ENCODE results near the gene FAM168A. TPM values are rescaled to one million over a fixed set of nuclear protein-coding genes. Genes with fewer than 3 reads are reported as not detected.

FAM168A gene
- total RNA-seq, 3 donors from 2014 or later (not counting 1 experiment from before 2014, with no cell fraction given), result 27.4 to 39.8 (median 30.4) TPM

DNA sequence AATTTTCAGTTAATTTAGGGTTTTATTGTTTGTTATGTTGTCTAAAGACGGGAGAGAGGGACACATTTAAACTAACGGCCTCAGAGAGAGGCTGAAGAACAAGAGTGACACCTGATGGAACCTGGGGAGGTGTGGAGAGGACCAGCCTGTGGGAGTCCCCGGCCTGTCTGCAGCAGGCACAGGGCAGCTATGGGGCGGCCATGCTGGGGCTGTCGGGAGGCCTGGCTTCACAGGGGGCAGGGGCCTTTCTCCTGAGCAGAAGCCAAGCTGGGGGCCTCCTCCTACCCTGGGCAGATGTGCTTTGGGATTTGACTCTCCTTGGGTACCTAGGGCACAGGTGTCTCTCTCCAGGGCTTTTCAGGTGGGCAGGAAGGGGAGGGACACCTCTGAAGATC lies 199.8 kb downstream of the FAM168A start:
- Histone ChIP-seq H3K27me3 (ENCODE audit: control insufficient read depth, insufficient read depth, low read length) (no peaks in the 10 kb centered on the region), H3K27ac (ENCODE audit: low read length) (no peak overlapping the region), H3K4me1 (ENCODE audit: control insufficient read depth, insufficient read depth, low read length) (no peaks in the 10 kb centered on the region), H3K9me3 (ENCODE audit: control insufficient read depth, insufficient read depth, low read length) (no peaks in the 10 kb centered on the region), H3K36me3 (ENCODE audit: control insufficient read depth, insufficient read depth, low read length) (peaks cover 16% of the 10 kb centered on the region), H3K4me3 (ENCODE audit: low read length) (no peak overlapping the region)
- TF ChIP-seq, protein P1, sequence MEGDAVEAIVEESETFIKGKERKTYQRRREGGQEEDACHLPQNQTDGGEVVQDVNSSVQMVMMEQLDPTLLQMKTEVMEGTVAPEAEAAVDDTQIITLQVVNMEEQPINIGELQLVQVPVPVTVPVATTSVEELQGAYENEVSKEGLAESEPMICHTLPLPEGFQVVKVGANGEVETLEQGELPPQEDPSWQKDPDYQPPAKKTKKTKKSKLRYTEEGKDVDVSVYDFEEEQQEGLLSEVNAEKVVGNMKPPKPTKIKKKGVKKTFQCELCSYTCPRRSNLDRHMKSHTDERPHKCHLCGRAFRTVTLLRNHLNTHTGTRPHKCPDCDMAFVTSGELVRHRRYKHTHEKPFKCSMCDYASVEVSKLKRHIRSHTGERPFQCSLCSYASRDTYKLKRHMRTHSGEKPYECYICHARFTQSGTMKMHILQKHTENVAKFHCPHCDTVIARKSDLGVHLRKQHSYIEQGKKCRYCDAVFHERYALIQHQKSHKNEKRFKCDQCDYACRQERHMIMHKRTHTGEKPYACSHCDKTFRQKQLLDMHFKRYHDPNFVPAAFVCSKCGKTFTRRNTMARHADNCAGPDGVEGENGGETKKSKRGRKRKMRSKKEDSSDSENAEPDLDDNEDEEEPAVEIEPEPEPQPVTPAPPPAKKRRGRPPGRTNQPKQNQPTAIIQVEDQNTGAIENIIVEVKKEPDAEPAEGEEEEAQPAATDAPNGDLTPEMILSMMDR (IDR thresholded peaks at IDR 0.05), result no peak
- Mint-ChIP-seq H3K27ac (peak overlapping the region; percentile 81), H3K4me1 (peaks cover 0 to 20% of the 10 kb centered on the region in 2 donors), H3K36me3 (no peaks in the 10 kb centered on the region), H3K4me3 (peak overlapping the region; percentile 53), H3K9me3 (no peaks in the 10 kb centered on the region), H3K27me3 (ENCODE audit: low read depth in 2 of 2) (no peaks in the 10 kb centered on the region)
- intact Hi-C loops (cut with micrococcal nuclease), result no loop called here
- DNase-seq (no peak), ATAC-seq (peak in 2 of 3 donors; percentile 2 to 8)
- 92% methylated on average over 5 of the region's 5 CpGs for WGBS (ENCODE audit: insufficient coverage)

DNA sequence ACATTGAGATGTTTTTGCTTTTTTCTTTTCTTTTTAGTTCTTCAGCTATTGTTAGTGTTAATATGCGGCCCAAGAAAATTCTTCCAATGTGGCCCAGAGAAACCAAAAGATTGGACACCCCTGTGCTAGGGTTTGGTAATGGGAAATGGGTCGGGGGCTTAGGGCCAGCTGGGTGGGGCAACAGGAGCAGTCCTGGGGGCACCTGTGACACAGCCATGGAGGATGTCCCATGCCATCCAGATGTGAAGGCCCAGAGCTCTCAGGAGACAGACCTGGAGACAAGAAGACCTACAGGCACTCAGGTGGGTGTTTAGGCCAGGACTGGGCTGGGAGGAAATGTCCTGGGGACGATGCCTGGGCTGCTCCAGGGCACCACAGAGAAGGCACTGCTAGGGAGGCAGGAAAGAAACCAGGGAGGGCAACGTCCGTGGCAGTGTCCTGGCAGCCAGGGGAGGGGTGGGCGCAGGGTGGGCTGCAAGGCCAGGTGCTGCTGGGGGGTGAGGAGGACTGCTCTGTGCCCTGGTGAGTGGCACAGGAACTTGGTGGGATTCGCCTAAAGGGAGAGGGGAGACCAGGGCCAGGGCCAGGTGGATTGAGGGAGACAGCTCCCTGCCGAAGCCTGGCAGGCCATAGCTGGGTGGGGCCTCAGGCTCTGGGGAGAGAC lies 200.3 kb downstream of the FAM168A start:
- intact Hi-C loops (cut with micrococcal nuclease), result no loop called here
- no peaks in the 10 kb centered on the region for H3K27me3 ChIP-seq (ENCODE audit: control insufficient read depth, insufficient read depth, low read length)
- Mint-ChIP-seq H3K27me3 (ENCODE audit: low read depth in 2 of 2) (no peaks in the 10 kb centered on the region), H3K4me3 (peak overlapping the region; percentile 68), H3K9me3 (no peaks in the 10 kb centered on the region), H3K36me3 (no peaks in the 10 kb centered on the region), H3K4me1 (peaks cover 0 to 20% of the 10 kb centered on the region in 2 donors), H3K27ac (peak overlapping the region; percentile 81)
- ATAC-seq (no peak), DNase-seq (peak in 1 of 2 donors; percentile 11)
- H3K4me3 ChIP-seq (ENCODE audit: low read length), result no peak overlapping the region
- WGBS (ENCODE audit: insufficient coverage), result 98% methylated on average over 8 of the region's 8 CpGs
- H3K36me3 ChIP-seq (ENCODE audit: control insufficient read depth, insufficient read depth, low read length), result peaks cover 16% of the 10 kb centered on the region
- H3K27ac ChIP-seq (ENCODE audit: low read length), result no peak overlapping the region
- H3K4me1 ChIP-seq (ENCODE audit: control insufficient read depth, insufficient read depth, low read length), result no peaks in the 10 kb centered on the region
- H3K9me3 ChIP-seq (ENCODE audit: control insufficient read depth, insufficient read depth, low read length), result no peaks in the 10 kb centered on the region
- TF ChIP-seq, protein P1 (IDR thresholded peaks at IDR 0.05), result no peak

DNA sequence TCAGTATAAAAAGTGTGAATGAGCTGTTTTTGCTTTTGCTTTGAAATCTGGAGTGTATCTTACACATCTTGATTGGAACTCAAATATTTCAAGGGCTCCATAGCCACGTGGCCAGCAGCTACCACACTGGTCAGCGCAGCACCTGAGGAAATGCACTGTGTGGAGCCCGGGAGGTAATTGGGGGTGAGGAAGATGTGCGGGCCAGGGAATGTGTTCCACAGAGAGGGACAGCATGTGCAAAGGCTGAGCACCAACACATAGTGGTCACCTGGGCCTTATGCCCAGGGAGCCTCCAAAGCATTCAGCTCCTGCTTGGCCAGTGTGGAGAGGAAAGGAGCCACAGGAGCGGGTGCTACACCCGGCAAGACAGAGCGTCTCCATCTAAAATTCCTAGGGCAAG lies 200.9 kb downstream of the FAM168A start:
- H3K9me3 Mint-ChIP-seq, result no peaks in the 10 kb centered on the region
- peaks cover 0 to 20% of the 10 kb centered on the region in 2 donors for H3K4me1 Mint-ChIP-seq
- H3K4me1 ChIP-seq (ENCODE audit: control insufficient read depth, insufficient read depth, low read length), result no peaks in the 10 kb centered on the region
- peaks cover 16% of the 10 kb centered on the region for H3K36me3 ChIP-seq (ENCODE audit: control insufficient read depth, insufficient read depth, low read length)
- intact Hi-C loops (cut with micrococcal nuclease), result no loop called here
- peak overlapping the region; percentile 81 for H3K27ac Mint-ChIP-seq
- no peaks in the 10 kb centered on the region for H3K9me3 ChIP-seq (ENCODE audit: control insufficient read depth, insufficient read depth, low read length)
- ATAC-seq (no peak), DNase-seq (peak in 1 of 2 donors; percentile 9)
- H3K36me3 Mint-ChIP-seq, result no peaks in the 10 kb centered on the region
- 97% methylated on average over 7 of the region's 7 CpGs for WGBS (ENCODE audit: insufficient coverage)
- no peaks in the 10 kb centered on the region for H3K27me3 ChIP-seq (ENCODE audit: control insufficient read depth, insufficient read depth, low read length)
- H3K4me3 ChIP-seq (ENCODE audit: low read length), result no peak overlapping the region
- no peaks in the 10 kb centered on the region for H3K27me3 Mint-ChIP-seq (ENCODE audit: low read depth in 2 of 2)
- H3K4me3 Mint-ChIP-seq, result peak overlapping the region; percentile 68
- H3K27ac ChIP-seq (ENCODE audit: low read length), result no peak overlapping the region
- TF ChIP-seq, protein P1 (IDR thresholded peaks at IDR 0.05), result no peak

Measured in natural killer cell (primary cell).